GF-D8 (cell line): ENCODE results near the gene FGD2.
"Not testable (repeated sequence)": the region's sequence is repeated elsewhere in the genome, so short reads cannot be mapped to it uniquely, and the experiment has no call there.

Experiments
- DNase-seq: peaks from one replicate; lab custom pipeline; 2025; lab: John Stamatoyannopoulos, UW

Gene FGD2

DNA sequence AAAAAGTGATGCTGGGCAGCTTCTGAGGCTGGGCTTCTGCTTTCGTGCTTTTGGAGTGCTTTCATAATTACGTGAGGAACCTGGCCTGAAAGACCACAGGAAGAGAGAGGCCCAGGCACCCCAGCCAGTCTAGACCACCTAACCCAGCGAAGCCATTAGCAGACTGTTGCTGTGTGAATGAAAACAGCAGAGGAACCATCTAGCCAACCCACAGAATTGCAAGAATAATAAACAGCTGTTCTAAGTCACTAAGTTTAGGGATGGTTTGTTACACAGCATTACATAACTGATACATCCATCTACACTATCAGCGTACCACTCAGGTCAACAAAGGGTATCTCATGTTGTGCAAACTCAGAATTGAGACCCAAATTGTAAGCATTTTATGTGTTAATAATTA lies 34.5 kb downstream of the FGD2 start:
- peak; percentile 26 for DNase-seq

DNA sequence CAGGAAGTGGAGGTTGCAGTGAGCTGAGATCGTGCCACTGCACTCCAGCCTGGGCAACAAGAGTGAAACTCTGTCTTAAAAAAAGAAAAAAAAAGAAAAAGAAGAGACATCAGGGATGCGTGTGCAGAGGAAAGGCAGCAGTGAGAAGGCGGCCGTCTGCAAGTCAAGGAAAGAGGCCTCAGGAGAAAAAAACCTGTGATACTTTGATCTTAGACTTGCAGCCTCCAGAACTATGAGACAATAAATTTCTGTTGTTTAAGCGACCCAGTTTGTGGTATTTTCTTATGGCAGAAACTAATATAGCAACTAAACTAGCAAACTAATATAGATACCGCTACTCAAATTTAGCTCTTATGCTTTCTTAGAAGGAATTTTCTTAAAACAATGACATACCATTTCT lies 36.1 kb downstream of the FGD2 start:
- no peak for DNase-seq

DNA sequence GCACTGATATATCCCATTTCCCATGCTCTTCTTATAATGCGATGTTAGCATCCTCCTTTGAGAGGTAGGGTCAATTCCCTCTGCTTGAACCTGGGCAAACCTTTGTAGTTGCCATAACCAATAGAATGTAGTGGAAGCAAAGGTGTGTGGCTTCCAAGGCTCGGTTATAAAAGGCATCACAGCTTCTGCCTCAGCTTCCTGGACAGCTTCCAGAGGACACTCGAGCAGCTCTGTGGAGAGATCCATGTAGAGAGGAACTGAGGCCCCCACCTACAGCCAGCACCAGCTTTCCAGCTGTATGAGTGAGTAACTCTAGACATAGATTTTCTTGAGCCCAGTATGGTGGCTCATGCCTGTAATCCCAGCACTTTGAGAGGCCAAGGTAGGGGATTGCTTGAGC lies 36.7 kb downstream of the FGD2 start:
- DNase-seq = no peak

DNA sequence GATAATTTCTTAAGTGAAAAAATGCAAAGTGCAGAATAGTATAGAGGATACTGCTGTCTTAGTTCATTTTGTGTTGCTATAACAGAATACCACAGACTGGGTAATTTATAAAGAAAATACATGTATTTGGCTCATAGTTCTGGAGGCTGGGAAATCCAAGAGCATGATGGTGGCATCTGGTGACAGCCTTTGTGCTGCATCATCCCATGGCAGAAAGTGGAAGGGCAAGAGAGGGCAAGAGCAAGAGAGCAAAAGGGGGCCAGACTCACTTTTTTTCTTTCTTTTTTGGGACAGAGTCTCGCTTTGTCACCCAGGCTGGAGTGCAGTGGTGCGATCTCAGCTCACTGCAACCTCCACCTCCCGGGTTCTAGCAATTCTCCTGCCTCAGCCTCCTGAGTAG lies 37.6 kb downstream of the FGD2 start:
- not testable (repeated sequence) for DNase-seq

DNA sequence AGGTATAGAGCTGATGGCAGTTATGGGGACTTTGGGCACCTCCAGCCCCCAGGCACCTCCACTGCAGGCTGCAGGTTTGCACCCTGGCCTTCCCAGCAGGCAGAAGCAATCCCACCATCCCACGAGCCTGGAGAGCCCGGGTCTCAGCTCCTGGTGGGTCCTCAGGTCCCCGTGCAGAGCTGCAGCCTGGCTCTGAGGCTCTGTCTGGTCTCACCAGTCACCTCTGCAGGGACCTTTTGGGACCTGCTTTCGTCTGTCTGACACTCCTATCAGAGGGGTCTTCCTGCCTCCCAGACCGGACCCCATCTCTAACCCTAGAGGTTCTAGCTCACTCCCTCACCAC lies 41.9 kb downstream of the FGD2 start:
- no peak for DNase-seq

DNA sequence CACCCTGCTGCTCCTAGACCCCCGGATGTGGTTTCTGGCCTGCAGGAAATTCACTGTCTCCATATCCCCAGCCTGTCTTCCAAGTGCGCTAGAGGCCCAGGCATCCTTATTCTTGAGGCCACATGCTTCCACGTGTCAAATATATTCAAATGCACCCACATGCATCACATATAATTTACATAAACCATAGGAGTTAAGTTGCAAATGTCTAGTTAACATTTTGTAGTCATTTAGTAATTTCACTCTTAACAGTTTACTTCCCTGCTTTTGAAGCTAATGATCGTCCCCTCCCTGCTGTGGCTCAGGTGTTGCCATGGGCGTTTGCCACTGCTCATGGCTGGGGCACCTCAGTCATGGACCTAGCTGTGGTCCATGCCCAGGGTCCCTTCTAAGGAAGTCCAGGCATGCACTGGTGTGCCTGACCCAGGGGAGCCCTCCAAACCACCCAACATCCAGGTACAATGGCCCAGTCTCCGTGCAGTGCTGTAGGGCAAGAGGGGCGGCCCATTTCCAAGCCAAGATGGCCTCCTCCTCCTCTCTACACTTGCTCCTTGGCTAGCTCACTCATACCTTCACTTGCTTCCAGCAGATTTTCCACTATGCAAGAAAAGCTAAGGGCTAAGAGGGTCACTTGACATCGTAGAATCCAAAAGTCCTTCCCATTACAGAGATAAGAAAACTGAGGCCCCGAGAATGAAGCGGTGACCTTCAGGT lies 42.4 kb downstream of the FGD2 start:
- no peak for DNase-seq

DNA sequence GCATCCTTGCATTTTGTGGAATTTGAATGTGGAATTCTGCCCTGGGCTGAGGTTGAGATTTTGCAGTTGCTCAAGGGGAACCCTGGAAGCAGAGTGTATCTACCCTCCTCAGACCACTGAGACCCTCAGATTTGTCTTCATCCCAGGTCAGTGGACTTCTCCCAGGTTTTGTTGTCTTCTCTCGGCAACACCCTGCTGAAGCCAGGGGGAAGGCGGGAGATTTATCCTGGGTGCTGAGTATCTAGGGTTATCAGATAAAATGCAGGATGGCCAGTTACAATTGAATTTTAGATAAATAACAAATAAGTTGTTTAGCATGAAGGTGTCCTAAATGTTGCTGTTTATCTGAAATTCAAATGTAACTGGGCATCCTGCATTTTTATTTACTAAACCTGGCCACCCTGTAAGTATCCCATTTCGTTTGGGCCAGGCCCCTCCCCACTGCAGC lies 43.0 kb downstream of the FGD2 start:
- DNase-seq = no peak

DNA sequence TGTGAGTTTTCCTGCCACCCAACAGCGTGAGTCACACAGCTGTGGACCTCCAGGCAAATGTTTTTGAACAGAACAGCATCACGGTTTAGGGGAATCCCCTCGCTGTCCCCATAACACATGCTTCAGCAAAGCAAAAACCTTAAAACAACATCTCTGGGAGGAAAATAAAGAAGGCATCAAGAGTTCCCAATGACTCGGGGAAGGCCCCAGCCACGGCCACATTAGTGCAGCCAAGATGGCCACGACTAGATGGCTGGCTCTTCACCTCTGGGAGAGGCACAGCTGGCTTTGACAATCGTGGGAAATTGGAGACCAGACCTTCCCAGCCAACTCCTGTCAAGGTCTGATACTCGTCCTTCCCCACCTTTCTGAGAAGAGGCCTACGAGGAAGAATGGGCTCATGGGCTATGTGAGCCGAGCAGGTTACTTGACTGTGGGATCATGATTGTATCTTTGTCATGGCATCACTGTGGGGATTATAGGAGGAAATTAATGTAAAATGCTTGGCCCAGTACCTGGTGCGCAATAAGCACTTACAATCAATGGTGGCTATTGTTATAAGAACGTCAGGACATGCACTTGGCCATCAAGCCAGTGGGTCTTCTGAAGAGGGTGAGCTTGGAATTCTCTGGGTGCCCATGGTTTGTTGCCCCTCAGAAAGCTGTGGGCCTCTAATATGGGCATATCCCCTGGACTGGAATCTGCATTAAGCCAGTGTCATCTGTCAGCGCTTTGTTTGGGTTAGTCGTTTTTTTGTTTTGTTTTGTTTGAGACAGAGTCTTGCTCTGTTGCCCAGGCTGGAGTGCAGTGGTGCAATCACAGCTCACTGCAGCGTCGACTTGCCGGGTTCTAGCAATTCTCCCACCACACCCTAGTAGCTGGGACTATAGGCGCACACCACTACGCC lies 43.6 kb downstream of the FGD2 start:
- DNase-seq = no peak

DNA sequence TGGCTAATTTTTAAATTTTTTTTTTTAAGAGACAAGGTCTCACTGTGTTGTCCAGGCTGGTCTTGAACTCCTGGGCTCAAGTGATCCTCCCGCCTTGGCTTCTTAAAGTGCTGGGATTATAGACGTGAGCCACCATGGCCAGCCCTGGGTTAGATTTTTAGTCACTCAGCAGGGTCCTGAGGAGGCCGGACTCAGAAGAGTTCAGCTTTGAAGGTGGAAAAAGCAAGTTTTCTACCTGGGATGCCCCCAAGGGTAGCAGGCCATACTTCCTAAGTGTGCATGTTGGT lies 44.2 kb downstream of the FGD2 start:
- no peak for DNase-seq

DNA sequence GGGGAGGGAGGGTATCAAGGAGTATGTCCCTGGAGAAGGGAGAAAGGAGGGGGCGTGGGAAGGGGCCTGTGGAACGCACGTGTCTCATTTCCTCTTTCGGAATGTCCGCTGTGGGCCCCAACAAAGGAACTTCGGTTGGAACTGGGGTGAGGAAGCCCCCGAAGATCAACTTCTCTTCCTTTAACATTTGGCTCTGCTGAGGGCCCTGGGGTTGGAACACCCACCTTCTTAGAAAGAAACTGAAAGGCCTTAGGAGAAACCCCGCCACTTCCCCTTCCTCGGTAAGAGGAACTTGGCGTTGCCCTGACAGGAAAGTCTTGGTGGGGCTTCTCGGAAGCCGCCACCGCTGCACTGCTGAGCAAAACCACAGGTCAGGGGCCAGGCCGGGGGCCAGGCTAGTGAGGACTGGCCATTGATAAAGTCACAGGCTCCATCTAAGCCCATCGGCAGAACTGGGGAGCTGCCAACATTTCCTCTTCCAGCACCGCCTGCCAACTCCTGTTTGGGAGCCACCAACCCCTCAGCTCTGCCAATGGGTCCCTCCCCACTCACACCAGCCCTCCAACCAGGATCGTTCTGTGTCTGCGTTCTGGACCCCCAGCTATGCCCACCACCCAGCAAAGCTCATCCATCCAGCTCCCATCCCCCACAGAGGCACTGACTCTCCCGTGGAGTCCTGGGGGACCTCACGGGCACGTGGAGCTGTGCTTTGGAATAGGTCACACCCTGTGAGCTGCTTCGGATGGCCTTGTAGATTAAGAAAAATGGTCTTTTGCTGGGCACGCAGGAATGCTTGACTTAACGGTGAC lies 44.8 kb downstream of the FGD2 start:
- DNase-seq = peak; percentile 99

DNA sequence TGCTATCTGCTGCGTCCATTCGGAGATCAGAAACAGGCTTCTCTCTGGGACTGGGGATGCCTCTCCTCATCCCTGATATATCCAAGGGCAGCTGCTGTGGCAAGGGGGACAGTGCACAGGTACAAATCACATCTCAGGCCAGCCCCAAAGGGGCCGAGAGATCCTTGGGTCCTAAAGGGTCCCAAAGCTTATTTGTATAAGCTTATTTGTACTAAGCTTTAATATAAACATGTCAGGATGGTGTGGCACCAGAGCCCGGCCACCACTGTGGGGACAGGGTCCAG lies 45.3 kb downstream of the FGD2 start:
- no peak for DNase-seq

DNA sequence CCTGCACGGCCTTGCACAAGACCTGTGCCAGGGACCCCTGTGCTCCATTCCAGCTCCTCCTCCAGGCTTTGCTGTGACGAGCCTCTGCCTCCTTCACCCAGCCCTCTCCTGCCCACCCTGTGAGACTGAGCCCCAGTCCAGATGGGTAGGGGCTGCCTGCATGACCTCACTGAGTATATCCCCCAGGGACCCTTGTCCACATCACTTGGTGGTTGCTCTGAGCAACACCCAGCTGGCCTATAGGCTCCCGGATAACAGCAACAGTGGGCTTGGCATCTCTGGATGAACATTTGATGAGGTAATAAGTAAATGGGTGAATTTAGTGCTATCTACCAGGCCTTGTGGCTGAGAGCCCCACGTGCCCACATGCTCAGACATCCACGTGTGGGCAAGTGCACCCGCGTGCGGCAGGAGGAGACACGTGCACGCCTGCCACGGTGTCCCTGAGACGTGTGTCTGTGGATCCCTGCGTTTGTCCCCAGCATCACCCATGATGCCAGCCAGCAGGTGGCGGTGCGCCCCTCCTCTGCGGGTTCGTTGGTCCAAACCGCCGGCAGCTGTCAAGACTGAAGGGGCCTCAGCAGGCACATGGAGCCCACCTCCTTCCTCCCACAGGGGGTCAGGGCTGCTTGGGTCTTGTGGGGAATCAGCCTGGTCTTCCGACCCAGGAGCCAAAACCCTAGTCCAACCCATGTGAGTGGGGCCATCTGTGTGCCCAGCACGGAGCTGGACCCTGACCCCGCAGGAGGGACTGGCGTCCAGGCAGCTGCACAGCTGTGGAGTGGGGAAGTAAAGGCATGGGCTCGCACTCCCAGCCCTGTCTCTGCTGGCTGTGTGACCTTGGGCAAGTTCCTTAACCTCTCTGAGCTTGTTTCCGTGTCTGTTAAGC lies 45.9 kb downstream of the FGD2 start:
- DNase-seq = peak; percentile 75

DNA sequence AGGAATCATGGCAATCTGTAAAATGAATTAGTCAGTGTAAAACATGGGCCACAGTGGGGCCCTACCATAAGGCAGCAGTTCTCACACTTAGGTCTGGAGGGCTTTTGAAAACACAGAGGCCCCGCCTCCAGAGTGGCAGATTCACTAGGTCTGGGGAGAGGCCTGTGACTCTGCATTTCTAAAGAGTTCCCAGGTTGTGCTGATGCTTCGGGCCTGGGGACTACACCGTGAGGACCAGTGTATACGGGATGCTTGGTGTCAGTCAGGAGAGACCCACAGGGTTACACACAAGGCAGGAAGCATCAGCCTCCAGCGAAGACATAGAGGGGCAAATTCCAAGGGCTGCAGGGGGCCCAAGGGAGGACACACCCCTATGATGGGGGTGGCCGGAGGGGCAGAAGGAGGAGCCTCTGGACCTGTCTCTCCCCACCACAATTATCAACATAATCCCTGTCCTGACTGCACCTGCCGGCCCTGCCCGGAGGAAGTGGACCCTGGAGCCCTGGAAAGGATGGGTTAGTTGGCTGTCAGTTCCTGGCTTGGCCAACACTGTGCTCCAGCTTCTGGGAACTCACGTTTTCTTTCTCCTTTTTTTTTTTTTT lies 46.7 kb downstream of the FGD2 start:
- DNase-seq = no peak

DNA sequence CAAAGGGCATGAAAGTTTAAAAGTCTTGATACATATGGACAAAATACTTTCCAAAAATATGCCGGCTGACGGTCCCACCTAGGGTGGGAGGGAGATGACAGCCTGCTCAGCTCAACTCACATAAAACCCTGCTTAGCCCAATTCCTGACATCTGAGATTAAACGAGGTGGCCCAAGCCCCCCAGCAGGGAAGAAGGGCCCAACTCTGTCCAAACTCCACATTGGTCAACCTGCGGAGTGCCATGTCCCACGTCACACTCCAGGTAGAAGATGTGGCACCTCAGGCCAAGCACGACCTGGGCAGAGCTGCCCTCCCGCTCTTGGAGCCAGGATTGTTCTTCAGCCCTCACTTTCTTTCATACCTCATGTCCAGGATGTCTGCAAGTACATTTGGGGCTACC lies 48.2 kb downstream of the FGD2 start:
- DNase-seq = no peak

DNA sequence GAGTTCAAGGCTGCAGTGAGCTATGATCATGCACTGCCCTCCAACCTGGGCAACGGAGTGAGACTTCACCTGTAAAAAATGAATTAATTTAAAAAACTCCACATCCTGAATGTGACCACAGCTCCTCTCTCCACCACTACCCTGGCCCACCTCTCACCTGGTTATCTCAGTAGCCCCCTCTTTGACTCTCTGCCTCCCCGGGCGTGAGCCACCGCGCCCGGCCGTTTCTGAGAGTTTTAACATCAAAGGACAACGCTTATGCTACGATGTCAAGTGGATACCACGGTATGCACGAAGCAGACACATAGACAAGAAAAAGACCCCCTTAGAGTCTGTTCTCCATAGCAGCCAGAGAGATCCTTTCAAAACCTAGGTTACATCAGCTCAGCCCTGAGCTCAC lies 48.7 kb downstream of the FGD2 start:
- no peak for DNase-seq

DNA sequence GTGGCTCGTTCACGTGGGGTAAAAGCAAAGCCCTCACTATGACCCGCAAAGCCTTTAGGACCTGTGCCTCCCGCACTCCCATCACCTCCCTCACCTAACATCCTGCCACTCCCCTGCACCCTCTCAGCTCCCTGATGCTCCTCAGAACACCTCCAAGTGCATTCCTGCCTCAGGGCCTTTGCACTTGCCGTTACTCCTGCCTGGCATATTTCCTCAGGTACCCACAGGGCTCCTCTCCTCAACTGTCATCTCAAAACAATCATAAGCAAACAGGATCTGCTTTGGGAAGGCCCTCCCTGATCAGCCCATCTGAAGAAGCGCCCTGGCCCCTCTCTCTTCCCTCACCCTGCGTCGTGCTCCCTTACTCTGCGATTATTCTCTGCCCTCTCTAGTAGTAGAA lies 49.1 kb downstream of the FGD2 start:
- DNase-seq = no peak

DNA sequence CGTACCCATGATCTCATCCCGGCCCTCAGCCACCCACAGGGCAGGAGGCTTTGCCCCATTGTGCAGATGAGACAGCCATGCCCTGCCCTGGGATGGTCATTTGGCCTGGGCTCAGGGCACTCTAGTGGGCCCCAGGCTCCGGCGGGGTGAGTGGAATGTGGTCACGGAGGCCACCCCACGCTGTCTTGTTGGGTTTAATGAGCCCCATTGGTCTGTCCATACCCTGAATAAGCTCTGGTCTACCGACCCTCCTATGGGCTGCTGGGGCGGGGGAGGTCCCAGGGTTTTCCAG lies 50.6 kb downstream of the FGD2 start:
- DNase-seq = no peak

DNA sequence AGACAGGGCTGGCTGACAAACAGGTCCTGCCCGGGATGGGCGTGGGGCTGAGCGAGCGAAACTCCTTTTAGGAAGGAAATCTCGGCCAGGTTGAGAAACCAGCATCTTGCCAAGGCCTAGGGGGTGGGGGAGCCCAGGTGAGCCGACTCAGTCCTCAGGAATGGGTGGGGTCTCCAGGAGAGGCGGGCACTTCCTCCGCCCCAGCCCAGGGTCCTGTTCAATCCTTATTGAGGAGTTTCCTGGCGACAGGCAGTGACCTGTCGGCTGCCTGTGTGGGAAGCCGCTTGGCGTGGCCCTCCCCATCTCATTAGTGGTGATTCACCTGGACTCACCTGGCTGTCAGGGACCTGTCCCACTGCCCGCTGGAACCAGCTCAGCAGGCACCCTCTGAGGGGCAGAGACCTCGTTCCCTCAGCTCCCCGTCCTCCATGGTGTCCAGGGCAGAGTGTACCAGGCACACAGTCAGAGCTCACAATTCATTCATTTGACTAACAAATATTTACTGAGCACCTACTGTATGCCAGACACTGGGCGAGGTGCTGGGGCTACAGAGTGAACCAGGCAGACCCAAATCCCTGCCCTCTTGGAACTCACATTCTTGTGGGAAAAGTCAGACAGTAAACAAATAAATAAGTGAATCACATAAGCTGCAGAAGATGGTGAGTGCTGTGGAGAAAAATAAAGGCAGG lies 51.1 kb downstream of the FGD2 start:
- no peak for DNase-seq

DNA sequence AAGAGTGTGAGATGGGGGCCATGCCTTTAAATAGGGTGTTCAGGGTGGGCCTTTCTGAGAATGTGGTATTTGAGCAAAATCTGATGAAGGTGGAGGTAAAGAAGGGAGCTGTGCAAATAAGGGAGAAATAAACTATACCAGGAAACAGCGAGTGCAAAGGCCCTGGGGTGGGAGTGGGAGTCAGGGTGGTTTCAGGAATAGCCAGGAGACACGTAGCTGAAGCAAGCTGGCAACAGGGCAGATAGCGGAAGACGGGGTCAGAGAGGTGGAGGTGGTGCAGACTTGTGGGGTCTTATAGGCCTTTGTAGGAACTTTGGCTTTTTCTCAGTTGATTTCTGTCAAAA lies 51.6 kb downstream of the FGD2 start:
- DNase-seq = no peak

DNA sequence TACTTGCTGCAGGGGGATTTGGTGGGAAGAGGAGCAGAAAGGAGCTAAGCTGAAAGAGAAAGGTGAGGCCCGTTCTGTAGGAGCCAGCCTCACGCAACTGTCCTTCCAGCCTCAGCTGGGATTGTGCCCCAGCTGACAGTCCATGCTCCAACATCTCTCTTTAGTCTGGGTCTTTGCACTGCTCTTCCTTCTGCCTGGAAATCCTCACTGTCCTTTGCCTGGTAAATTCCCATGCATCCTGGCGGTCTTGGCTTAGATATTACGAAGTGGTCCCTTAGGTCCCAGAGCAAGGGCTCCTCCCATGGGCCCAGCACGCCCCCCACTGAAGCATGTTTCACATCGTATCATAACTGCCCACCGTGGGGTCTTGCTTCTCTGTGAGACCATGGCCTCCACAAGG lies 52.2 kb downstream of the FGD2 start:
- no peak for DNase-seq

DNA sequence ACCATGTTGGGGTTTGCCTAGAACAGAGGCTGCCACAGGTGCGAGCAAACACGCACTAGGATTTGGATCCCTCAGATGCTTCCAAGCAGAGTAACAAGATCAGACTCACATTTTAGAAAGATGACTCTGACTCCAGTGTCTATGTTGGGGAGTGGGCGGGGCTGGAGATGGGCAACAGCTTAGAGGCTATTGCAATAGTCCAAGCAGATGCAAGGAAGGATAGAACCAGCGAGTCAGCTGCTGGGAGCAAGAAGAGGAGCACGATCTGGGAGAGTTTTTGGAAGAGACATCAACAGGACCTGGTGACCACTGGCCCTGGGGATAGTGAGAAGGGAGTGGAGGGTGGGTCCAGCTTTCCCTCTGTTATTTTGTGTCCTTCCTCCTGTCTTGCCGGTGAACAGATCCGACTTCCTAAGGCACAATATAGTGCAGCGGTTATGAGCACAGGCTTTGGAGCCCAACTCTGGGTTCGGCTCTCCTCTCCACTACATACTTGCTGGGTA lies 52.7 kb downstream of the FGD2 start:
- DNase-seq = no peak
